HL-60/S4 (cell line): ENCODE data around the gene TCF3.

Experiments
- in situ Hi-C: fragments of 300-500 bp; cut with MboI; formaldehyde crosslinking; loops from 2 replicates; pipeline ENCODE4 v1.14.3; 2022; ENCODE audit warnings: low sequenced_read_pairs

Gene TCF3

DNA sequence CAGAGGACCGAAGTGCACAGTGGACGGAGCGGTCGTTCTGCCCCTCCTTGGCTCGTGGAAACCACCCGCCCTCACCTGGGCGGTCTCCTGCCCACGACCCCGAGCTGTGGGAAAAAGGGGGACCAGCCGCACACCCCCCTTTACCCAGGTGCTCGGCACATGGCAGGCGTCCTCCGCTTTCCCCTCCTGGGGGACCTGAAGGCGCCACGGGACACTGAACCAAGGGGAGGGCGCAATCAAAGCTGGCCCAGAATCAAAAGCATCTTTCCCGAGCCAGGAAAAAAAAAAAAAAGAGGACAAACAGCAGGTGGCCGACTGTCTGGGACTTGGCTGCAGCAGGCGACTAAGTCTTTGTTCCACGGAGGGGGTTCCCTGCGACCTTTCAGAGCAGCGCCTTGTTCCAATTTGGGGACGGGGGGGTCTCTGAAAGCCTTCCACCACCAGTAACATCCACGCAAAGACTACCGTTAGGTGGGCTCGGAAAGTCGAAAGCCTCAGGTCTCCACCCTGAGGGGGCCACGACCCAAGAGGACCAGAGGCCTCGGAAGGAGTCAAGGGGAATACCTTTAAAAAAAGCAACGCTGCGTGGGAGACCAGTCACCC, 60.9 kb downstream of the TCF3 start:
- in situ Hi-C loops, result no loop called here

DNA sequence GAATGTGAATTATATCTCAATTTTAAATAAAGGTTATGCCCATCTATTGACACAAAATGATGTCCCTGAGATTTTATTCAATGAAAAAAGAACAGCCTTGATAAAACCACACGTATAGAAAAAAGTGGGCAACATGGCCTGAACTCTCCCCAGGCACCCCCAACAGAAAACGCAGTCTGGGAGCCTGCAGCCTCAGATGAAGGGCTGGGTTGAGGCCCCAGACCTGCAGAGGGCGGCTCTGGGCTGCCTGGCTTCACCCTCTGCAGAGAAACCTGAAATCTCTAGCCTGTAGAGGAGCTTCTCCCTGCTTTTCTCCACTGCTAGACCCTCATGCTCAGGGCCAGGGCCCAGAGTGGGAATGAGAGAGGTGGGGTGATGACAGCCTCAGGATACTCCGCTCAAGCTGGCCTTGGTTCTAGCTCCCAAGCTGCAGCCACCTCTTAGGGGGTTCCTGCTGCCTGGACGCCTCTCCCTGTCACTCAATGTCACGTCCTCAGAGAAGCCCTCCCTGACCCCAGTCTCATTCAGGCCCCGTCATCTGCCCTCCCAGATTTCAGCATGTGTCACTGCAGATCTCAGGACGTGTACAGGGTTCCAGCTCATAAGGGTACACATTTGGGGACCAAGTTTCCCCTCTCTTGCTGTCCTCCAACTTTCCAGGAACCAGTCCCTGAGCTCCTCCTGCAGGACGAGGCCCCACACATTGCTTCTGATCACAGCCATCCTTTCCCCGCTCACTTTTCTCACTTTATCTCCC, 61.6 kb downstream of the TCF3 start:
- in situ Hi-C loops, result no loop called here

DNA sequence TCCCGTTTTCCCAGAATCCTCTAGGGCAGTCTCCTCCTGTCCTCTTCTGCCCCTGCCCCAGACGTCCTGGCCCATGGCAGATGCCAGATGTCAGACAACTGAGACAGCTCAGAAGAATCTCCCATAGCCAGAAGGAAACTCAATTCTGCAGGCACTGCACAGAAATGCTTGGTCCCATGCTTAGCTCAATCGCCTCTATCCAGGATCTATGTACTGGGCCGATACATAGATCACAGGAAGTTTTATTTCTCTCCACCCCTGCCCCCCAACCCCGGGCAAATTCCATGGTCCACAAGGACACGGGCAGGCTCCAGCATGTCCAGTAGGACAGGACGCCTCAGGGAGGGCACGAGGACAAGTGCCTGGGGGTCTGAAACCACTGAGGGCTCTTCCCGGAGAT, 64.5 kb downstream of the TCF3 start:
- in situ Hi-C loops, result no loop called here

DNA sequence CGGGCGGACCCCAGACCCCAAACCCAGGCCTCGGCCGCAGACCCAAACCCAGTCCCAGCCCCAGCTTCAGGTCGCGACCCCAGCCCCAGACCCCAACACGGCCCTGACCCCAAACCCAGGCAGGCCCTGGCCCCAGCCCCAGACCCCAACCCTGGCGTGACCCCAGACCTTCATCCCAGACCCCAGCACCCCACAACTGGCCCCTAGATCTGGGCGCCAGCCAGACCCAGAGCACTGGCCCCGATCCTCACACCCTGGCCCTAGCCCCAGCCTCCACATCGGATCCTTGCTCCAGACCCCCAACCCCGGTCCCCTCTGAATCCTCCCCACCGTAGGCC, 67.2 kb downstream of the TCF3 start:
- in situ Hi-C loops, result no loop called here

DNA sequence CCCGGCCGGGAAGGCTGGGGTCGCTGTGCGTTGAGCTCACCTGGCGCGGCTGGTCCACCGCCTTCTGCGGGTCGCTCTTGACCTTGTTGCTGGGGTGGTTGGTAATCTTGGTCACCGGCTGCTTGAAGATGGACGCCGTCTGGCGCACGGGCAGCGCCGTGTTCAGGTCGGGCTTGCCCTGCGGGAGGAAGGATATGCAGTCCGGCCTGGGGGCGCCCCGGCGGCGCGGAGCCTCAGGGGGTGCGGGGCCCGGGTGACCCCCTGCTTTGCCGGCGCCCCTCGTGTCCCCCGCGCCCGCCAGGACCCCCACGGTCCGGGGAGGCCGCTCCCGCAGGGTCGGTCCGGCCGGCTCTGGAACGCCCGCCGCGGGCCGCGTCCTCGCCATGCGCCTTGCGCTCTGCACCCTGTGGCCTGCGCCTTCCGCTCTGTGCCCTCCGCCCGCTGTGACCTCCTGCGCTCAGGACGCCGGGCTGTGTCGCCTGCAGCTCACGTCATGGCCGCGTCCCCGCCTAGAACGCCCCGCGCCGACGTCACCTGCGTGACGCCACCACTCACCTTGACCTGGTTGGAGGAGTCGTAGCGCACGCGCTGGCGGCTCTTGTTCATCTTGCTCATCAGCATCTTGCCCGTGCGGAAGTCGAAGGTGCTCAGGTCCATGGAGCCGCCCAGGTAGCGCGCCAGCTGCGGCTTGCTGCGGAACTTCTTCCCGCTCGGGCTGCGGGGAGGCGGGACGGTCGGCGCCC, 67.7 kb downstream of the TCF3 start:
- in situ Hi-C loops, result no loop called here

DNA sequence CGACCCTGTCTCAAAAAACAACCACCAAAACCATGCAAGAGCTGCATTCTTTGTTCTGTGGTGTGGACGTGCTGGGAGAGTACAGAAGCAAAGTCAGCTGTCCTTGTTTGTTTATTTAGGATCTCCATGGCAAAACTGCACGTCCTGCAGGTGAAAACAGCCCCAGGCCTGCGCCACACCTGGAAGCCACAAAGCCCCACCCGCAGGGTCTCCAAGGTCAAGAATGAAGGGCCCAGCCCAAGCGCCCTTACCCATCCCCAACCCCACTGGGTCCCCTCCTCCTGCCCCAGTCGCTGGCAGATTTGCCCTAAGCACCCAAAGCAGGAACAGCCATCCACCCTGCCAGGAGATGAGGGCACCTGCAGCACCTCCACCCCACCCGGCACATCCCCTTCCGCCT, 70.2 kb downstream of the TCF3 start:
- in situ Hi-C loops, result no loop called here

DNA sequence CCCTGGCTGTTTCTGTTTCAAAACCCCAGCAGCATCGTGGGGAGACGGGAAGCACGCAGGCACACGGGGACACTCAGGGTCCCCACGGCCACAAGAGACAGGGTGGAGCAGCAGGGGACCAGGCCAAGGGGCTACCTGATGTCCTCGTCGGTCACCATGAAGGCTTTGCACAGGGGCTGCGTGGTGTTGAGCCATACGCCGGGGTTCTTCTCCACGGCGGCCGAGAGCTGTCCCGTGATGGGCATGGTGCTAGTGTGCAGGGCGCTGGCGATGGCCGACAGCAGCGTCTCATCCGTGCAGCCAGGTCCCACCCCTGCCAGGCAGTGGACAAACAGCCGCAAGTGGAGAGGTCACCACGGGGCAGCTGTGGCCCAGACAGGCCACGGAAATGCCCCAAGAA, 71.5 kb downstream of the TCF3 start:
- in situ Hi-C loops, result no loop called here

DNA sequence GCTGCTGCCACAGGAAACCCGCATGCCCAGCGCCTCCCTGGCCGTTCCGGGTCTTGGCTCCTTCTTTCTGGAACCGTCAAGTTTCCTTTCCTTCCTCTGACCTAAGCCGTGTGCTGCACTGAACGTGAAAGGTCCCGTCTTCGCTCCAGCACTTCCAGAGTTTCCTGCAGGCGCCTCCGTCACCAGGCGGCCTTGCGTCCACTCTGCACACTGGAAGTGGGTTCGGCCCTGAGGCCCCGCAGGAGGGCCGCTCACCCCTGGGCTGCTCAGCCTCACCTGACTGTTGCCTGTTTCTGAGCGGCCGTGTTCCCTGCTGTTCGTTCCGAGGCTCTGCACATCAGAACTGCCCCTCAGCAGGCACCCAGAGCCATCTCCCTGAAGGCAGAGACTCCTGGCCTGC, 72.0 kb downstream of the TCF3 start:
- in situ Hi-C loops, result no loop called here

DNA sequence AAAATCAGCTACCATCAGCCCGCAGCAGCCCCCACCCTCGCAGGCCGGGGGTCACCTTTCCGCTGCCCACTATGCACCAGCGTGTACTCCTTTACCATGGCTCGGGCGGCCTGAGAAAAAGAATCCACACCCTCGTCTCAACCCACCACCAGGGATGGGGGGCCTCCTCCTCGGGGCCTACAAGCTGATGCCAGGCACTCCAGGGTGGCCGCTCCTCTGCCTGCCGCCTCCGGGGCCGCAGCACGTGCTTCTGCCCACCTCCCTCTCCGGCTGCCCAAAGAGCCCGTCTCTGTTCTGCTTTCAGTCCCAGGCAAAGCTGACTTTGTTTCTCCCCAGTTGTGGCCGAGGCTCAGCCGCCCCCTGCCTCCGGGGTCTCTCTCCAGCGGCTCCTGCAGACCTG, 73.2 kb downstream of the TCF3 start:
- in situ Hi-C loops, result no loop called here

DNA sequence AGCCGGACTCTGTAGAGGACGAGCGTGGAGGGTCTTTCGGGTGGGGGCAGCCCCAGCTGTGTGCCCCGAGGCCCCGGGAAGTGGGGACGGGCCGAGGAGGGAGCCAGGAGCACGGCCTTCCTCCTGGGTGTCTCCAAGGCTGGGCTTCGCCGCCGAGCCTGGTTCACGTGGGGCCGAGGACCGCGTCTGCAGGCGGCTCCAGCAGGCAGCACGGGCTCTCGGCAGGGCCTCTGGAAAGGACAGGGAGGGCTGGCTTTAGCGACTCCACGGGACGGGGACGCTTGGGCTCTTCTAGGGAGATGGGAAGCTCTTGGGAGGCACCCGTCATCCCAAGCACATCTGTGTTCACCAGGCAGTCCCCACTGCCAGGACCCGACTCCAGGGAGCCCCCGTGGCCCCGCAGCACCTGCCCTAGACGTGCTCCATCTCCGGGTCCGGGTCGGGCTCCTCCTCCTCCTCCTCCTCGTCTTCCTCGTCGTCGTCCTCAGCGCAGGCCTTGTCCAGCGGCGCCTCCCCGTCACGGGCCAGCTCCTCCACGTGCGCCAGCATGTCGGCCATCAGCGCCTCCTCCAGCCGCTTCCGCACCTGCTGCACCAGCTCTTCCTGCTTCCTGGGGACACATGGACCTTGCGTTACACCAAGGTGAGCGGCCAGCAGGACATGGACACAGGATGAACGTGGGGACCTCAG, 74.3 kb downstream of the TCF3 start:
- in situ Hi-C loops, result no loop called here

DNA sequence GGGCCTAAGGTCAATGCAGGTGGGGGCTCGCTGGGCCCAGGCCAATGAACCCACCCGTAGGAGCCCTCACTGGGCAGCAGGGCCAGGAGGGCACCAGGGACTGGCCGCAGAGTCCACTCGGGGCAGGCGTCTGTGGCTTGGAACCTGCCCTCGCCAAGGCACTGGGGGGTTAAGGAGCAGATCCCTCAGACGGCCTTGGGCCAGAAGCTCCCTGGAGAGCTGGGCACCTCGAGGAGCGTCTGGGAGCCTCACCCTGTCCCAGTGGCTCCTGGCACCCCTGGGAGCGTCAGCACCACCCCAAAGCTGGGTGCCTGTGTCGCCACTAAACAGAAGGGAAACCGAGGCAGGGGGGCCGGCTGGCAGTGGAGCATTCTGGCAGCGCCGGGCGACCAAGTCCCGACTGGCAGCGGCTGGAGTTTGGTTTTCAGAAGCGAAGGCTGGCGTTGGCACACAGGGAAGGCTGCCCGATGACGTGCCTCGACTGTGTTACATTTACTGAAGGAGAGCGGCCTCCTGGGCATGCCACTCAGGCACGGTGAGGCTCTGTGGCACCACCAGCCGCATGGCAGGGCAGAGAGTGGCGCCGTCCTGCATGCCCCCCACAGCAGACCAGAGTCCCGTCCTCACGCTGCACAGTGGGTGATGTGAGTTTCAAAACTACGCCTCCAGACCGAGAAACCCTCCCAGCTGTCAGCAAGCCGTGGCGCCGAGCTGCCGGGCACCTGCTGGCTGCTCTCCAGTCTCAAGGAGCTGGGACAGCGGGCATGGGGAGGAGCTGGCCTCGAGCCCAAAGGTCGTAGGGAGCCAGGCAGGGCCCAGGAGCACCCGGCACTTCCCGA, 75.1 kb downstream of the TCF3 start:
- in situ Hi-C loops, result no loop called here

DNA sequence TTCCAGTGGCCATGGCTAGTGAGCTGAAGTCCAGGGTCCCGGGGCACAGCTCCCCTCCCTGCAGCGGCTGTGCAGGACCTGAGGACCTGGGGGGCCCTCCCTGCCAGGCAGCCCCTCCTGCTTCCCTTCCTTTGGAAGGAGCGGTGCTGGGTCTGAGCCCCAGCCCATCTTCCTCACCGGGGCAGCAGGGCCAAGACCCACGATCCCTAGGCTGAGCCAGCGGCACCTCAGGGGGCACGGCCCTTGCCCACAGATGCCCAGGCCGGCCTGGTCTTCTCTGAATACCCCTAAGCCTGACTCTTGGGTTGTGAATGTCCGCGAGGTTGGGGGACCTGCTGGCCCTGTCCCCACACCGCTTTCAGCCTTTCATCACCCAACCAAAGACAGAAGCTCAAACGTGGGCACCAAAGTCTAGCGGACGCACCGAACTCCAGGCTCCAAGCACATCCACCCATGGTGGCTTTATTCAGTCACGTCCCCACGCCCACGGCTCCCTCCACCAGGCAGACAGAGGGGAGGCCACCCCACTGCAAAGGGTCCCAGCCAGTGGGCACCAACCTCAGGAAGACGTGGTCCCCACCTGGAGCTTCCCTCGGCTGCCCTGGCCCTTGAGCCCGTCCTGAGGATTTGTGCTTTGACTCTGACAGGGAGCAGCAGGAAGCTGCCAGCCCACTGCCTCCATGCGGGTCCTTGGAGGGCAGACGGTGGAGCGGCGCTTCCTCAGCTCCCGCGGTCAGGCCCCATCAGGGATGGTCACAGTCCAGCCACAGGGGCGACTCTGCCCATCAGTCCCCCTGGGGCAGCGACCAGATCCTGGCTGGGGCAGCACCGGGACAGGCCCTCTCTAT, 75.9 kb downstream of the TCF3 start:
- in situ Hi-C loops, result no loop called here

DNA sequence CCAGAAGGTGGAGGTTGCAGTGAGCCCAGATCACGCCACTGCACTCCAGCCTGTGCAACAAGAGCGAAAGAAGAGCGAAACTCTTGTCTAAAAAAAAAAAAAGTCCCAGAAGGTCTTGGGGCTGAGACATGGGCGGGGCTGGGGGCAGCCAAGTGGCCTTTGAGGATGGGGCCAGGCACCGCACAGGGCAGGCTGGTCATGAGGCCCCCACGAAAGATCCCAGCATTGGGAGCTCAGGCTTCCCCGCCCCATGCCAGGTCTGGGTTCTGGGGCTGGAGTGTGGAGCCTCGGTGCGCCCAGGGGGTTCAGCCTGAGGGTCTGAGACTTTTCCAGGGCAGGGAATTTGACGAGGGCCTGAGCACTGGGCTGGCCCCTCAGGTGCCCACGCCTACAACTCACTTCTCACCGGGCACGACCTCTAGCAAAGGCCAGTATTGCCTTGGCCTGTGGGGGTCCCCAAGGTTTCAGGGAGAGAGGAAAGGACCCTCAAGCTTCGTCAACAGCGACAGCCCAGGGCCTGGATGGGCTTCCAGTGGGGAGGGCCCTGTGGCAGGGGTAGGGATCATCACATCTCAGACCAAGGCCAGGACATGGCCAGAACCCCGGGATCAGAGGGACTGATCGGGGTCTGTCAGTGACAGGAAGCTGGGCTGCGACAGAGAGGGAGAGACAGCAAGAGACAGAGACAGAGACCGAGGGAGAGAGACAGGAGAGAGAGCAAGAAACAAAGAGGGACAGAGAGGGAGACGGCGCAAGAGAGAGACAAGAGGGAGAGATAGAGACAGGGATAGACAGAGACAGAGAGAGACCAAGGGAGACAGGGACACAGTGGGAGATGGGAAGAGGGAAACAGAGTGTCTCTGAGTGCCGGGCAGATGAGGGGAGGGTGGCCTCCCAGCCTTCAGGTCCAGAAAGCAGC, 76.8 kb downstream of the TCF3 start:
- in situ Hi-C loops, result no loop called here

DNA sequence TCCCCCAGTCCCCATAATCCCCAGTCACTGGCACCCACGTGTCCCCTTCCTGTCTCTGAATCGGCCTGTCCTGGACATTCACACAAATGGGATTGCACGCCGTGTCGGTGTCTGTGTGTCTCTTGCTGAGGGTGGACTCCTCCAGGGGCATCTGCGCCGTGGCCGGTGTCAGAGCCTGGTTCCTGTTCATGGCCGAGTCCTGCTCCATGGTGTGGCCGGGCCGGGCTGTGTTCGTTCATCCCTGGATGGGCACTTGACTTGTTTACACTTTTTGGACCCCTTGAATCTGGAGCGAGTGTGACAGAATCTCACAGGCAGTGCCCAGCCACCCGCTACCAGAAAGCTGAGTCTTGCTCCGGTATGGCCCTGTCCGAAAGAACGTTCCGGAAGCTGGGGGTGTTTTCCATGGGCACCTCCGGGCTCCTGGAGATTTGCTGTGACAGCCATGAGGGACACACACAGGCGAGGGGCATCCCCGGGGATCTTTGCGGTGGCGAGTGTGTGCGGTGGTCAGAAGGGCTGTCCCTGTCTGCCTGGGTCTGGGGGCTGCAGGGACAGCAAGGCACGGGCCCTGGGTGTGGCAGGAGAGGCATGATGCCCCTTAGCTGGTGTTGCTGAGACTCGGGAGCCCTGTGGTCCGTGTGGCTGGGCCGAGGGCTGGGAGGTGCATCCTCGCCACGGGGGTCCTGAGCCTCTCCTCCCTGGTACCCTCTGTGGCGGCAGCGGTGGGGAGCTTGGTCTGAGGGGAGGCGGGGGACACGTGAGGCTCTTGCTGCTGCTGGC, 77.9 kb downstream of the TCF3 start:
- in situ Hi-C loops, result no loop called here

DNA sequence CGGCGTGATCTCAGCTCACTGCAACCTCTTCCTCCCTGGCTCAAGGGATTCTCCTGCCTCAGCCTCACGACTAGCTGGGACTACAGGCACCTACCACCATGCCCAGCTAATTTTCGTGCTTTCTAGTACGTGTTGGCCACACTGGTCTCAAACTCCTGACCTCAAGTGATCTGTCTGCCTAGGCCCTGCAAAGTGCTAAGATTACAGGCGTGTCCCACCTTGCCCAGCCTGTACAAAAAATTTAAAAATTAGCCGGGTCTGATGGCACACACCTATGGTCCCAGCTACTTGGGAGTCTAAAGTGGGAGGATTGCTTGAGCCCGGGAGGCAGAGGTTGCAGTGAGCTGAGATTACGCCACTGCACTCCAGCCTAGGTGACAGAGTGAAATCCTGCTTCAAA, 79.6 kb downstream of the TCF3 start:
- in situ Hi-C loops, result no loop called here

DNA sequence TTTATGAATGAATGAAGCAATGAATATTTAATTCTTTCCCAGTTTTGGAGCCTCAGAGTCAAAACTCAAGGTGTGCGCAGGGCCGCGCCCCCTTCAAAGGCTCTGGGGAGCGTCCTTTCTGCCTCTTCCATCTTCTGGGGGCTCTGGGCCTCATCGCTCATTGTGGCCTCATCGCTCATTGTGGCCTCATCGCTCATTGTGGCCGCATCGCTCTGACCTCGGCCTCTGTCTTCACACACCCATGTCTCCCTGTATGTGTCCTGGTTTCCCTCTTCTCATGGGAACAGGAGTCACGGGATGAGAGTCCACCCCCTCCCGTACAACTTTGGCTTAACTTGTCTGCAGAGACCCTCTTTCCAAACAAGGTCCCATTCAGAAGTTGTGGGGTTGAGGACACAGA, 81.1 kb downstream of the TCF3 start:
- in situ Hi-C loops, result no loop called here

DNA sequence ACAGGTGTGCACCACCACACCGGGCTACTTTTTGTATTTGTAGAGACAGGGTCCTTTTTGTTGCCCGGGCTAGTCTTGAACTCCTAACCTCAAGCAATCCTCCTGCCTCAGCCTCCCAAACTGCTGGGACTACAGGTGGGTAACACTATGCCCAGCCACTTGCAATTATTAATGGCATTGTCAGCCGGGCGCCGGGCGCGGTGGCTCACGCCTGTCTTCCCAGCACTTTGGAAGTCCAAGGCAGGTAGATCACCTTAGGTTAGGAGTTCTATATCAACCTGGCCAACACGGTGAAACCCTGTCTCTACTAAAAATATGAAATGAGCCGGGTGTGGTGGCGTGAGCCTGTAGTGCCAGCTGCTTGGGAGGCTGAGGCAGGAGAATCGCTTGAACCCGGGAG, 81.6 kb downstream of the TCF3 start:
- in situ Hi-C loops, result no loop called here

DNA sequence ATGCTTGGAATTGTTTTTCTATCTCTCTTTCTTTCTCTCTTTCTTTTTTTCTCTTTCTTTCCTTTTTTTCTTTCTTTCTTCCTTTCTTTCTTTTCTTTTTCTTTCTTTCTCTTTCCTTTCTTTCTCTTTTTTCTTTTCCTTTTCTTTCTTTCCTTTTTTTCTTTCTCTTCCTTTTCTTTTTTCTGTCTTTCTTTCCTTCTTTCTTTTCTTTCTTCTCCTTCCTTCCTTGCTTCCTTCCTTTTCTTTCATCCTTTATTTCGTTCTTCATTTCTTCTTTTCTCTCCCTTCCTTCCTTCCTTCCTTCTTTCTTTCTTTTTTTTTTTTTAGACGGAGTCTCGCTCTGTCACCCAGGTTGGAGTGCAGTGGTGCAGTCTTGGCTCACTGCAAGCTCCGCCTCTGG, 82.4 kb downstream of the TCF3 start:
- in situ Hi-C loops, result no loop called here
